ENCODE data around the gene PPP1R3F. TPM values are rescaled to one million over a fixed set of nuclear protein-coding genes. Genes with fewer than 3 reads are reported as not detected.

PPP1R3F gene
- polyA plus RNA-seq, 10 donors, result 6.0 to 8.3 (median 7.0) TPM

GRCh38 chrX:49249071-49249470 is 20.5 kb upstream of the PPP1R3F start:
- no peak for DNase-seq

- DNase-seq, result no peak
Observed at GRCh38 chrX:49249616-49250015, 20.0 kb upstream of the PPP1R3F start.

GRCh38 chrX:49250066-49250465 is 19.5 kb upstream of the PPP1R3F start:
- no peak for DNase-seq

GRCh38 chrX:49250578-49250977 is 19.0 kb upstream of the PPP1R3F start:
- DNase-seq, result no peak

- DNase-seq, result no peak
Observed at GRCh38 chrX:49251325-49251724, 18.3 kb upstream of the PPP1R3F start.

- DNase-seq, result no peak
Observed at GRCh38 chrX:49254639-49255038, 15.0 kb upstream of the PPP1R3F start.

DNA sequence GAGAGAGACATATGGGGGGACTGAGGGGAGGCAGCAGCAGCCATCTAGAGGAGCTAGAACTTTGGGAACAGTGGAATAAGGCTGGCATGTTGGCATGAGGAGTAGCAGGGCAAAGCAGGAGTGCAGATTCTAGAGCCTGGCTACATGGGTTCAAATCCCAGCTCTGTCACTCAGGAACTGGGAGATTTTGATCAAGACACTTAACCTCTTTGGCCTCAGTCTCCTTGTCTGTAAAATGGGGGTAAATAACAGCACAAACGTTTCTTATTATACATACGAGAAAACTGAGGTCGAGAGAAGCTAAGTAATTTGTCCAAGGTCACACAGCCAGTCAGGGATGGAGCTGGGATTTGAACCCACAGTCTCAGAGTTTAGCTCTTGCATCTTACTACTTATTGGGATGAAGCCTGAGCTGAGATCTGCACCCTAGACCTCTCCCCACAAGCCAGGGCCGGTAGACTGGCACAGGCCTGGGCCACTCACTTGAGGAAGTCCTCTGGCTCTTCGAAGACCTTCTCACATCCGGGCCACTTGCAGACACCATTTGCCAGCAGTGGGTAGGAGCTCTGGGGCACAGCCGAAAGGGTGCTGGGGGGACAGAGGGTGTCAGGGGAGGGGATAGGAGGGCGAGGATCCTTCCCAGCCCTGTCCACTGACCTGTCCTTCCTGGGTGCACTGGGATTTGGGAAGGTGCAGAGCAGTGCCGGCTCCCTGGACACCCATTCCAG is 13.2 kb upstream of the PPP1R3F start:
- no peak for DNase-seq

DNA sequence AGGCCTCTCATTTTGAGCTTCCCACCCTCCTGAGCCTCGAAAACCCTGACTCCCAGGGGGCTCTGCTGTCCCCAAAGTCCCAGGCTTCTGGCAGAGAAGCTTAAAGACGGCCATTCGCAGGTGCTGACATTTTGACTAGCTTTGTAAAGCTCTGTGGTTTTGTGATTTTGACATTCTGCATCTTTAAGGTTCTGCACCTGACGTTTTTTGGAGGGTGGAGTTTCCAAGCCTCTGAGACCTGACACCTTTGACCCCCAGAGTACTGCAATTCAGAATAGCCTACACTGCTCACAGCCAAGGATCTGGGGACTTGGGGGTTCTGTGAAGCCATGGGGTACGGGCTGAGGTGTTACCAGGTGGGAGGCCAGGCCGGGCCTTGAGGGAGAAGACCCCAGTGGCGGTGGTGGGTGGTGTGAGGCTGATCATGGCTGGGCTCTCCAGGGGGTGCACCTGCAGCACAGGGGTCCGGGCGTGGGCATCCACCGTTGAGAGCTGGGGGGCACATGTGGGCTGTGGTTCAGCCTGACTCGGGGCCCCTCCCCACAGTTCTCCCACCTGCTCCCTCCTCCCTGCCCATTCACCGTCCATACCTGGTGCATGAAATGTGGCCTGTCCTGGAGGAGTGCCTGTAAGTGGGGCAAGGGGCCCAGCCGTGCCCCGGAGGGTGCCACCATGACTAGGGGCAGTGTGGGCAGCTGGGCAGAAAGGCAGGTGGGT is 12.4 kb upstream of the PPP1R3F start:
- DNase-seq, result no peak

GRCh38 chrX:49257846-49258748 is 11.5 kb upstream of the PPP1R3F start:
- DNase-seq, result no peak

DNA sequence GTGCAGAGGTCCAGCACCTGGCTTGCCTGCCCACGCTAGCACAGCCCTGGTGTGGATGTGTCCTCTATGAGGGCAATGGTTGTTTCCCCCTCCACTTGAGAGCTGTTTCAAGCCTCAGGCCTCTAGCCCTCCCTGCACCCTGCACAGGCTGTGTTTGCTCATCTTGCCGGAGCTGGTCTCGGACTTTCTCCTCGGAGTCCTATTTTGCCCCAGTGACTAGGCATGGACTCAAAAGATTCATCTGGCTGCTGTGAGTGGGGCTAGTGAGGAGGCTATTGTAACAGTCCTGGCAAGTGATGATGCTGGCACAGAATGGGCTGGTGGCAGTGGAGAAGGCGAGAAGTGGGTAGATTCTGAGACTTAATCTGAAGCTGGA is 10.9 kb upstream of the PPP1R3F start:
- DNase-seq, result no peak

- no peak for DNase-seq
Observed at GRCh38 chrX:49260221-49260985, 9.2 kb upstream of the PPP1R3F start.

DNA sequence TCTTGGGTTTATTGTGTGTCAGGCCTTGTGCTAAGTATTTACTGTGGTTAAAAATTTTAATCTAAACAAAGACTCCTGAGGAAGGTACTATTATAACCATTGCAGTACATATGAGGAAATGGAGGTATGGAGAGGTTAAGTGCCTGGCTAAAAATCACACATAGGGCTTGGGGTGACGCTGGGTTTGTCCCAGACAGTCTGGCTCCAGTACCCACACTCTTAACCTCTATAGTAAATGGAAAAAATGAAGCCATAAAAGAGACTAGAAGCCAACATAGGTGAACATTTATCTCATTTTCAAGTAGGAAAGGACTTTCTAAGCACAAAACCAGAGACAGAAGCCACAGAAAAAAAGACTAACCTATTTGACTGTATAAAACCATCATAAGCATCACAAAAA is 7.0 kb upstream of the PPP1R3F start:
- no peak for DNase-seq

- no peak for DNase-seq
Observed at GRCh38 chrX:49263631-49264030, 6.0 kb upstream of the PPP1R3F start.

- no peak for DNase-seq
Observed at GRCh38 chrX:49264460-49264859, 5.1 kb upstream of the PPP1R3F start, which contains the start of gene FOXP3. TSS of gene FOXP3 (minus strand) at chrX:49264710. CDS start at chrX:49258505, 6,205 bp downstream.

- no peak for DNase-seq
Observed at GRCh38 chrX:49266523-49267445, 2.8 kb upstream of the PPP1R3F start.

DNA sequence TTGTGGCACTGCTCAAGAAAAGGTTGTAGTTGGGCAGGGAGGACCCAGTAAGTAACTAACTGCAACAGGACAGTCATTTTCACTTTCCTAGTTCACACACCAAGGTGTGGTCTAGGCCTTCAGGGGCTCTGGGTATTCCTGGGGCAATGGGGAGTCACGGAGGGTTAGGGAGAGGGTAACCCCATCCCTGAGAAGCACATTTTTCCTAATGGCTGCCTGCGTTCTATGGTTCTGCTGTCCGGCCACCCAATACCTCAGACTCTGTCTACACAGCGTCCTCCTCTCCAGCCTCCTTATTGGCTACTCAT is 937 bp upstream of the PPP1R3F start:
- DNase-seq, result no peak

DNA sequence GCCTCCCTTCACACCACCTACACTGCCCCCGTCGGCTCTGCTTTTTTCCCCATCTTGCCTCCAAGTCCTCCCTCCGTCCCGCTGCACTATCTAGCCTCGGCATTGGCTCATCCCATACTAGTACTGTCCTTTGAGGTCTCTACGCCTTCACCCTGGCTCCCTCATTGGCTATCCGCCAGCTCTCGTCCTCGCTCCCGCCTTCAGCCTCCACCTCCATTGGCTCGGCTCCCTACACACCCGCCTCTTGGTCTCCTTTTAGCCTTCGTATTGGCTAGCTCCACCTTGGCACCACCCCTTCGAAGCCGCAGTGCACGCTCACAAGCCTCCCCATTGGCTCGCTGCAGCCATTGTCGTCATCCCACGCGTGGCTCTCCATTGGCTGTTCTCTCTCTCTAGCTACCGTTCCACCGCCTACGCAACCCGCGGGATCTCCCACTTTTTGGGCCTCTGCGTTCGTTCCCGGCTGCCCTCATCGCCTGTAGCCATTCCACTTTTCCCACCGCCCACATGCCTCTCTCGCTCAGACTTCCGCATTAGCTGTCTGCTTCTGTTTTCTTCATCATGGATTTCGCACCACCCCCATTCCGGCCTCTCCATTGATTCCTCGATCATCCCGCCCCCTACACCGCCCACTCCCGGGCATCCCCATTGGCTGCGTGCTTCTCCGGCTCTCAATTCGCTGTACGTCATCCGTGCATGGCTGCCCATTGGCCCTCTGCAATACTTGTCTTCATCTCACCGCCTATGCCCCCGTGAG is 405 bp upstream of the PPP1R3F start:
- DNase-seq, result peak; percentile 95 to 98 (median 98)

DNA sequence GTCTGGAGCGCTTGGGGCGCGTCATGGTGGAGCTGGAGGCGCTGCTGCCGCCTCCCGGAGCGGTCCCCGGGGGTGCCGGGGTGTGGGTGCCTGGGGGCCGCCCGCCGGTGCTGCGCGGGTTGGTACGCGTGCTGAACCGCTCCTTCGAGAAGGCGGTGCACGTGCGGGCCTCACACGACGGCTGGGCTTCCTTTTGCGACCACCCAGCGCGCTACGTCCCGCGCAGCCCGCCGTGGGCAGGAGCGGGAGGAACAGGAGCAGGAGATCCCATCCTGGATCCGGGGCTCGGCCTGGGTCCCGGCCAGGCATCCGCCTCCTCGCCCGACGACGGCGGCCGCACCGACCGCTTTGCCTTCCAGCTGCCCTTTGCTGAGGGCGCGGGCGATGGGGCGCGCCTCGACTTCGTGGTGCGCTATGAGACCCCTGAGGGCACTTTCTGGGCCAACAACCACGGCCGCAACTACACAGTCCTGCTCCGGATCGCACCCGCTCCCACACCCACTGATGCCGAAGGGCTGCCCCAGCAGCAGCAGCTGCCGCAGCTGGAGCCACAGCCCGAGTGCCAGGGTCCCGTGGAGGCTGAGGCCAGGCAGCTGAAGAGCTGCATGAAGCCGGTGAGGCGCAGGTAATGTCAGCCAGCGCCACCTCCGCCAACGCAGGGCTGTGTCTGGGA is 792 bp downstream of the PPP1R3F start:
- peak in 1 of 3 donors; percentile 41 for DNase-seq

DNA sequence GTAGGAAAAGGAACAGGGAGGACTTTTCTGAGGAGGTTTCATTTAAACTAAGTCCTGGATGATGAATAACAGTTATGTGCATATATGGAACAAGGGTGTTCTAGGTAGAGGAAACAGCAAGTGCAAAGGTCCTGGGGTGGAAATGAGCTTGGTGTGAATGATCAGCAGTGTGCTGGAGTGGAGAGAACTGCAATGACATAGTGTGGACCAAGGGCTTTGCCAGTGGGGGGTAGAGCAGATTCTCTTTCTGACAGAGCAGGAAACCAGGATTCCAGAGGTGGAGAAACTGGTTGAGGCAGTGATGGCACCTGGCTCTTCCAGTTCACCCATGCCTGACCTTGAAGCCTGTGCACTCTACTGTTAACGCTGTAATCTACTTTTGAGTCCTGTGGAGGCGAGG is 1.7 kb downstream of the PPP1R3F start:
- DNase-seq, result no peak

Data from muscle of back (tissue), 11 donors.